Transverse colon (tissue), 4 donors: ENCODE data around the gene ORC4.

Experiments
- CTCF ChIP-seq, 5 experiments: fragments of 200-600 bp in 3 of 5; fragments of 450-650 bp in 2 of 5; sonication (generic) in 3 of 5; IDR thresholded peaks; 1 replicate in 2 of 5; 2 replicates in 3 of 5; pipeline ENCODE4 v1.5.1; 2016 to 2017; ENCODE audit warnings: antibody characterized with exemption in 5 of 5, inconsistent platforms in 3 of 5, mild to moderate bottlenecking in 2 of 5, moderate library complexity in 1 of 5
- POLR2A ChIP-seq: fragments of 450-650 bp; IDR thresholded peaks from one replicate; pipeline ENCODE4 v1.6.1; 2016; ENCODE audit warnings: antibody characterized with exemption, mild to moderate bottlenecking, moderate library complexity
- POLR2AphosphoS5 ChIP-seq, 3 donors: sonication (generic); formaldehyde crosslinking; IDR thresholded peaks; one replicate each; pipeline ENCODE4 v1.6.1; 2016; ENCODE audit warnings: antibody characterized with exemption in 3 of 3

- TF ChIP-seq POLR2AphosphoS5 (IDR thresholded peaks at IDR 0.05) (no peak), CTCF (IDR thresholded peaks at IDR 0.05) (no peak), POLR2A (no peak)
Observed at GRCh38 chr2:147888680-147889079, 131.9 kb downstream of the ORC4 start.
